HepG2 (cell line): ENCODE results near the gene DUSP15. TPM values are rescaled to one million over a fixed set of nuclear protein-coding genes. Genes with fewer than 3 reads are reported as not detected.

Experiments used
- HCFC1 ChIP-seq: fragments of 150-350 bp; IDR thresholded peaks from 2 replicates; pipeline ENCODE4 v1.6.1; 2014; ENCODE audit warnings: low read depth, low read length
- JDP2 ChIP-seq: sonication (generic); formaldehyde crosslinking; IDR thresholded peaks from 2 replicates; pipeline ENCODE4 v1.8.1; 2022; ENCODE audit warnings: missing genetic modification reagents, borderline replicate concordance
- KLF12 ChIP-seq: sonication (generic); formaldehyde crosslinking; IDR thresholded peaks from 2 replicates; pipeline ENCODE4 v1.4.0; 2020; ENCODE audit warnings: missing genetic modification reagents, borderline replicate concordance
- NONO ChIP-seq, 2 experiments: fragments of 450-650 bp in 1 of 2; sonication (generic) in 1 of 2; formaldehyde crosslinking in 1 of 2; IDR thresholded peaks in 1 of 2; conservative IDR thresholded peaks in 1 of 2; 2 replicates each; pipeline versions ENCODE4 v1.6.1 to v1.8.0; 2017 to 2022; ENCODE audit warnings: mild to moderate bottlenecking in 1 of 2, missing genetic modification reagents in 1 of 2, moderate library complexity in 1 of 2
- PHF20 ChIP-seq: sonication (generic); formaldehyde crosslinking; IDR thresholded peaks from 2 replicates; pipeline ENCODE4 v1.5.0; 2020; ENCODE audit warnings: mild to moderate bottlenecking, missing genetic modification reagents
- PHF21A ChIP-seq: sonication (generic); formaldehyde crosslinking; IDR thresholded peaks from 2 replicates; pipeline ENCODE4 v1.5.0; 2020; ENCODE audit warnings: mild to moderate bottlenecking, missing genetic modification reagents
- PRMT3 ChIP-seq: sonication (generic); formaldehyde crosslinking; IDR thresholded peaks from 2 replicates; pipeline ENCODE4 v1.8.1; 2022; ENCODE audit warnings: low read depth, mild to moderate bottlenecking, moderate library complexity, missing genetic modification reagents, borderline replicate concordance
- SRSF4 ChIP-seq: fragments of 200-400 bp; formaldehyde crosslinking; IDR thresholded peaks from one replicate; pipeline ENCODE4 v1.6.1; 2018; ENCODE audit warnings: mild to moderate bottlenecking, low read depth, low read length, moderate library complexity; ENCODE audit not compliant: poor library complexity, severe bottlenecking
- SYNCRIP ChIP-seq: fragments of 200-400 bp; formaldehyde crosslinking; IDR thresholded peaks from 2 replicates; pipeline ENCODE4 v1.6.1; 2018; ENCODE audit warnings: mild to moderate bottlenecking, low read depth, low read length; ENCODE audit not compliant: insufficient read depth
- ZFP90 ChIP-seq: sonication (generic); formaldehyde crosslinking; IDR thresholded peaks from 2 replicates; pipeline ENCODE4 v1.8.0; 2022; ENCODE audit warnings: missing genetic modification reagents, mild to moderate bottlenecking, inconsistent platforms, borderline replicate concordance
- ZNF343 ChIP-seq: sonication (generic); formaldehyde crosslinking; IDR thresholded peaks from 2 replicates; pipeline ENCODE4 v1.4.0; 2020; ENCODE audit warnings: mild to moderate bottlenecking, missing genetic modification reagents
- ZNF383 ChIP-seq: sonication (generic); formaldehyde crosslinking; IDR thresholded peaks from 2 replicates; pipeline ENCODE4 v1.4.0; 2020; ENCODE audit warnings: missing genetic modification reagents, mild to moderate bottlenecking, borderline replicate concordance
- ZNF501 ChIP-seq: sonication (generic); formaldehyde crosslinking; IDR thresholded peaks from 2 replicates; pipeline ENCODE4 v1.5.1; 2020; ENCODE audit warnings: mild to moderate bottlenecking, moderate library complexity, missing genetic modification reagents
- ZNF746 ChIP-seq: sonication (generic); formaldehyde crosslinking; IDR thresholded peaks from 2 replicates; pipeline ENCODE4 v1.8.0; 2022; ENCODE audit warnings: mild to moderate bottlenecking, missing genetic modification reagents
- ZSCAN25 ChIP-seq: sonication (generic); formaldehyde crosslinking; IDR thresholded peaks from 2 replicates; pipeline ENCODE4 v1.8.0; 2022; ENCODE audit warnings: mild to moderate bottlenecking, missing genetic modification reagents
- ZSCAN30 ChIP-seq: sonication (generic); formaldehyde crosslinking; IDR thresholded peaks from 2 replicates; pipeline ENCODE4 v1.5.0; 2020; ENCODE audit warnings: mild to moderate bottlenecking, missing genetic modification reagents
- polyA plus RNA-seq, 8 experiments: library from polyadenylated mRNA; depleted of rRNA in 3 of 8; stranded (reverse) in 7 of 8; unstranded in 1 of 8; fragments of >200 nt; fragmentation: Illumina TruSeq in 4 of 8; extraction: Trizol in 4 of 8; gene quantifications; 2 replicates each; pipeline versions ENCODE4 v1.2.1 to v1.2.3, GENCODE V29; 2011 to 2016; ENCODE audit warnings: low read depth in 4 of 8, missing spikeins in 1 of 8, mixed read lengths in 1 of 8; ENCODE audit not compliant: insufficient read depth in 1 of 8
- total RNA-seq, 5 experiments: library from RNA; depleted of rRNA; stranded (reverse); fragments of >200 nt; fragmentation: Illumina TruSeq; extraction: Trizol; gene quantifications; 2 replicates each; pipeline ENCODE4 v1.2.3, GENCODE V29; 2016; ENCODE audit warnings: low read depth in 1 of 5
- TF ChIP-seq, protein P1 (sequence below): sonication (generic); formaldehyde crosslinking; IDR thresholded peaks from 2 replicates; pipeline ENCODE4 v1.5.0; 2020; ENCODE audit warnings: mild to moderate bottlenecking, missing genetic modification reagents, borderline replicate concordance
- TF ChIP-seq, protein P2 (sequence below), 2 experiments: sonication (generic) in 1 of 2; formaldehyde crosslinking in 1 of 2; IDR thresholded peaks; 2 replicates each; pipeline versions ENCODE4 v1.4.0 to v1.6.1; 2018 to 2020; ENCODE audit warnings: missing genetic modification reagents in 2 of 2, borderline replicate concordance in 1 of 2, low read depth in 1 of 2, mild to moderate bottlenecking in 1 of 2, missing biosample characterization in 1 of 2
- TF ChIP-seq, protein P3 (sequence below): sonication (generic); formaldehyde crosslinking; IDR thresholded peaks from 2 replicates; pipeline ENCODE4 v1.4.0; 2020; ENCODE audit warnings: missing genetic modification reagents

The DUSP15 gene
- total and polyA plus RNA-seq, 2 of the 13 experiments (the other 11 are each of a cell fraction or from before 2014, with no cell fraction given): 0.17 to 0.93 TPM

DNA sequence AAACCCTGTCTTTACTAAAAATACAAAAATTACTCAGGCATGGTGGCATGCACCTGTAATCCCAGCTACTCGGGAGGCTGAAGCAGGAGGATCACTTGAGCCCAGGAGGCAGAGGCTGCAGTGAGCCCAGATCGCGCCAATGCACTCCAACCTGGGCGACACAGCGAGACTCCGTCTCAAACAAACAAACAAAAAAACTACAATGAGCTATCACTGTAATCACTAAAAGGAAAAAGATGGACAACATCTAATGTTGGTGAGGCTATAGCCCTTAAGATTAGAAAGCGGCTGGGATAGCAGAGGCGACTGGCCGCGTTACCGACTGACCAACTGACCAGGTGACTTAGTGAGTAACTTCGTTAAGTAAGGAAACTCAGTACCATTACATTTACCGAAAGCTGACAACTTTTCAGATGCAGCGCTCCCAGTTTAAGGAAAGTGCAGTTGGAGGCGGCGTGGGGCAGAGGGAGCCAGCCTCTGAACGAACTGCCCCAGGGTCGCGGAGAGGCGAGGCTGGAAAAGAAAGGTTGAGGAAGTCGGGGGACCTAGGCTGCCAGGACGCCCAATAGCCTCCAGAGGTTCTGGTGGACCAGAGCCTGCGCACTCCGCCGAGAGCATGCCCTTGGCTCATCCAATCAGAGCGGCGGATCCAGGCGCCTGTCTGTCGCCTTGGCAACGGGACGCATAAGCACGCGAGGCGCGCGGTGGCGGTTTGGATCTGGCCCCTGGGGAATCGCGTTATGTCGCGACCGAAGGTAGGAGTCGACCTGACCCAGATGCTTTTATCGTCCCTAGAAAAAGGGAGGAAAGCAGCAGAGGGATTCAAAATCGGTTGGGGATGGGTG, 9.0 kb upstream of the DUSP15 start (continued):
- TF ChIP-seq, protein P1, sequence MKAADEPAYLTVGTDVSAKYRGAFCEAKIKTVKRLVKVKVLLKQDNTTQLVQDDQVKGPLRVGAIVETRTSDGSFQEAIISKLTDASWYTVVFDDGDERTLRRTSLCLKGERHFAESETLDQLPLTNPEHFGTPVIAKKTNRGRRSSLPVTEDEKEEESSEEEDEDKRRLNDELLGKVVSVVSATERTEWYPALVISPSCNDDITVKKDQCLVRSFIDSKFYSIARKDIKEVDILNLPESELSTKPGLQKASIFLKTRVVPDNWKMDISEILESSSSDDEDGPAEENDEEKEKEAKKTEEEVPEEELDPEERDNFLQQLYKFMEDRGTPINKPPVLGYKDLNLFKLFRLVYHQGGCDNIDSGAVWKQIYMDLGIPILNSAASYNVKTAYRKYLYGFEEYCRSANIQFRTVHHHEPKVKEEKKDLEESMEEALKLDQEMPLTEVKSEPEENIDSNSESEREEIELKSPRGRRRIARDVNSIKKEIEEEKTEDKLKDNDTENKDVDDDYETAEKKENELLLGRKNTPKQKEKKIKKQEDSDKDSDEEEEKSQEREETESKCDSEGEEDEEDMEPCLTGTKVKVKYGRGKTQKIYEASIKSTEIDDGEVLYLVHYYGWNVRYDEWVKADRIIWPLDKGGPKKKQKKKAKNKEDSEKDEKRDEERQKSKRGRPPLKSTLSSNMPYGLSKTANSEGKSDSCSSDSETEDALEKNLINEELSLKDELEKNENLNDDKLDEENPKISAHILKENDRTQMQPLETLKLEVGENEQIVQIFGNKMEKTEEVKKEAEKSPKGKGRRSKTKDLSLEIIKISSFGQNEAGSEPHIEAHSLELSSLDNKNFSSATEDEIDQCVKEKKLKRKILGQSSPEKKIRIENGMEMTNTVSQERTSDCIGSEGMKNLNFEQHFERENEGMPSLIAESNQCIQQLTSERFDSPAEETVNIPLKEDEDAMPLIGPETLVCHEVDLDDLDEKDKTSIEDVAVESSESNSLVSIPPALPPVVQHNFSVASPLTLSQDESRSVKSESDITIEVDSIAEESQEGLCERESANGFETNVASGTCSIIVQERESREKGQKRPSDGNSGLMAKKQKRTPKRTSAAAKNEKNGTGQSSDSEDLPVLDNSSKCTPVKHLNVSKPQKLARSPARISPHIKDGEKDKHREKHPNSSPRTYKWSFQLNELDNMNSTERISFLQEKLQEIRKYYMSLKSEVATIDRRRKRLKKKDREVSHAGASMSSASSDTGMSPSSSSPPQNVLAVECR (CRISPR knock-in tag): peak; percentile 99
- TF ChIP-seq, protein P2, sequence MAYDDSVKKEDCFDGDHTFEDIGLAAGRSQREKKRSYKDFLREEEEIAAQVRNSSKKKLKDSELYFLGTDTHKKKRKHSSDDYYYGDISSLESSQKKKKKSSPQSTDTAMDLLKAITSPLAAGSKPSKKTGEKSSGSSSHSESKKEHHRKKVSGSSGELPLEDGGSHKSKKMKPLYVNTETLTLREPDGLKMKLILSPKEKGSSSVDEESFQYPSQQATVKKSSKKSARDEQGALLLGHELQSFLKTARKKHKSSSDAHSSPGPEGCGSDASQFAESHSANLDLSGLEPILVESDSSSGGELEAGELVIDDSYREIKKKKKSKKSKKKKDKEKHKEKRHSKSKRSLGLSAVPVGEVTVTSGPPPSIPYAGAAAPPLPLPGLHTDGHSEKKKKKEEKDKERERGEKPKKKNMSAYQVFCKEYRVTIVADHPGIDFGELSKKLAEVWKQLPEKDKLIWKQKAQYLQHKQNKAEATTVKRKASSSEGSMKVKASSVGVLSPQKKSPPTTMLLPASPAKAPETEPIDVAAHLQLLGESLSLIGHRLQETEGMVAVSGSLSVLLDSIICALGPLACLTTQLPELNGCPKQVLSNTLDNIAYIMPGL (CRISPR knock-in tag; IDR thresholded peaks at IDR 0.05; ENCODE audit: borderline replicate concordance in 1 of 2, low read depth in 1 of 2): peak; percentile 68 to 72; a peak in 3 of 4 replicates
- TF ChIP-seq NONO (IDR thresholded peaks at IDR 0.05): no peak
- peak; percentile 86 for TF ChIP-seq NONO (CRISPR knock-in tag; conservative IDR thresholded peaks at IDR 0.05)
- peak; percentile 99 for TF ChIP-seq ZNF501 (CRISPR knock-in tag)
- TF ChIP-seq ZNF383 (CRISPR knock-in tag): peak; percentile 89; the same call in 1 of the 2 replicates
- peak; percentile 78; the same call in 1 of the 2 replicates for TF ChIP-seq ZNF343
- peak; percentile 53; the same call in 1 of the 2 replicates for TF ChIP-seq HCFC1
- 0 out of 2 replicates have a peak, but pooled peaks have one; percentile 28 for TF ChIP-seq KLF12 (CRISPR knock-in tag)
- TF ChIP-seq JDP2 (CRISPR knock-in tag): no peak
- peak; percentile 65 for TF ChIP-seq PHF20 (CRISPR knock-in tag)
- TF ChIP-seq ZSCAN30 (CRISPR knock-in tag): no peak
- TF ChIP-seq SYNCRIP: no peak
- TF ChIP-seq PRMT3 (CRISPR knock-in tag): peak; percentile 54; the same call in 1 of the 2 replicates
- TF ChIP-seq ZNF746 (CRISPR knock-in tag): no peak
- TF ChIP-seq, protein P3, sequence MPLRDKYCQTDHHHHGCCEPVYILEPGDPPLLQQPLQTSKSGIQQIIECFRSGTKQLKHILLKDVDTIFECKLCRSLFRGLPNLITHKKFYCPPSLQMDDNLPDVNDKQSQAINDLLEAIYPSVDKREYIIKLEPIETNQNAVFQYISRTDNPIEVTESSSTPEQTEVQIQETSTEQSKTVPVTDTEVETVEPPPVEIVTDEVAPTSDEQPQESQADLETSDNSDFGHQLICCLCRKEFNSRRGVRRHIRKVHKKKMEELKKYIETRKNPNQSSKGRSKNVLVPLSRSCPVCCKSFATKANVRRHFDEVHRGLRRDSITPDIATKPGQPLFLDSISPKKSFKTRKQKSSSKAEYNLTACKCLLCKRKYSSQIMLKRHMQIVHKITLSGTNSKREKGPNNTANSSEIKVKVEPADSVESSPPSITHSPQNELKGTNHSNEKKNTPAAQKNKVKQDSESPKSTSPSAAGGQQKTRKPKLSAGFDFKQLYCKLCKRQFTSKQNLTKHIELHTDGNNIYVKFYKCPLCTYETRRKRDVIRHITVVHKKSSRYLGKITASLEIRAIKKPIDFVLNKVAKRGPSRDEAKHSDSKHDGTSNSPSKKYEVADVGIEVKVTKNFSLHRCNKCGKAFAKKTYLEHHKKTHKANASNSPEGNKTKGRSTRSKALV (CRISPR knock-in tag): 0 out of 2 replicates have a peak, but pooled peaks have one; percentile 49
- TF ChIP-seq ZSCAN25 (CRISPR knock-in tag): peak; percentile 73; the same call in 1 of the 2 replicates
- no peak for TF ChIP-seq ZFP90 (CRISPR knock-in tag)
- no peak for TF ChIP-seq SRSF4
- peak; percentile 81 for TF ChIP-seq PHF21A (CRISPR knock-in tag)
